GM12878 (cell line): ENCODE measurements around the gene HIVEP3. TPM values are rescaled to one million over a fixed set of nuclear protein-coding genes. Genes with fewer than 3 reads are reported as not detected.

Experiments
- ATAC-seq: fragments of 200-7000 bp; cut with Tn5 transposase; 3 replicates; pipeline ENCODE4 v1.9.1; 2020; ENCODE audit warnings: mild to moderate bottlenecking, moderate library complexity
- BruUV-seq: library from RNA; stranded (reverse); fragments of 400-500 nt; replicated peaks from 2 replicates; lab custom pipeline; 2021; lab: Mats Ljungman, UMichigan
- CTCF ChIA-PET: fragments of 300-600 bp; sonication (Branson Sonifier 250); formaldehyde crosslinking; extraction: SDS; loops from one replicate; lab custom pipeline; 2021; ENCODE audit warnings: inconsistent platforms; lab: Yijun Ruan, JAX
- POLR2A ChIA-PET: fragments of 350-600 bp; formaldehyde crosslinking; extraction: SDS; loops from one replicate; lab custom pipeline; 2021; ENCODE audit warnings: inconsistent platforms; lab: Charles Lee
- RAD21 ChIA-PET: fragments of 300-600 bp; sonication (Branson Sonifier 250); formaldehyde crosslinking; loops from one replicate; lab custom pipeline; 2023; ENCODE audit warnings: antibody characterized with exemption; ENCODE audit not compliant: unreplicated experiment; lab: Charles Lee
- SMC1A ChIA-PET: fragments of 300-600 bp; sonication (Branson Sonifier 250); formaldehyde crosslinking; loops from one replicate; lab custom pipeline; 2023; ENCODE audit not compliant: unreplicated experiment, uncharacterized antibody; lab: Charles Lee
- DNase-seq: peaks from one replicate; pipeline ENCODE4 v3.0.0-alpha.2; 2011; ENCODE audit warnings: low read depth, low spot score
- FAIRE-seq: peaks from 3 replicates; lab custom pipeline; 2011; peaks lifted over from hg19 to GRCh38; lab: Jason Lieb, UNC
- H2AFZ ChIP-seq: 2 replicates; pipeline ENCODE4 v1.6.0; 2011; ENCODE audit warnings: low read depth, low read length, control low read depth; ENCODE audit not compliant: control insufficient read depth
- H3K27ac ChIP-seq: 2 replicates; pipeline ENCODE4 v1.5.1; 2011; ENCODE audit warnings: control low read depth; ENCODE audit not compliant: control insufficient read depth, insufficient read depth
- H3K27me3 ChIP-seq, 2 experiments: replicated peaks in 1 of 2; 2 replicates each; pipeline versions ENCODE4 v1.6.0 to v1.6.1; 2011; ENCODE audit warnings: low read length in 1 of 2; ENCODE audit not compliant: control insufficient read depth in 2 of 2, insufficient read depth in 2 of 2
- H3K36me3 ChIP-seq, 2 experiments: 2 replicates each; pipeline ENCODE4 v1.5.1; 2011; ENCODE audit warnings: low read length in 1 of 2; ENCODE audit not compliant: control insufficient read depth in 2 of 2, insufficient read depth in 2 of 2
- H3K4me1 ChIP-seq: 2 replicates; pipeline ENCODE4 v1.6.1; 2011; ENCODE audit warnings: mild to moderate bottlenecking, low read length, moderate library complexity, mixed read lengths; ENCODE audit not compliant: control insufficient read depth, insufficient read depth
- H3K4me2 ChIP-seq: 2 replicates; pipeline ENCODE4 v1.6.0; 2011; ENCODE audit warnings: control low read depth; ENCODE audit not compliant: control insufficient read depth, insufficient read depth
- H3K4me3 ChIP-seq: fragments of 200-600 bp; sonication (generic); 2 replicates; pipeline ENCODE4 v1.5.1; 2016
- H3K79me2 ChIP-seq: 2 replicates; pipeline ENCODE4 v1.6.0; 2011; ENCODE audit warnings: low read length; ENCODE audit not compliant: control insufficient read depth, insufficient read depth
- H3K9ac ChIP-seq: 2 replicates; pipeline ENCODE4 v1.8.0; 2011; ENCODE audit warnings: low read length, control low read depth, mixed read lengths; ENCODE audit not compliant: control insufficient read depth, insufficient read depth
- H3K9me3 ChIP-seq: replicated peaks from 3 replicates; pipeline ENCODE4 v1.5.1; 2011; ENCODE audit warnings: mild to moderate bottlenecking, low read length; ENCODE audit not compliant: control insufficient read depth, insufficient read depth
- H4K20me1 ChIP-seq: 2 replicates; pipeline ENCODE4 v1.6.0; 2011; ENCODE audit not compliant: control insufficient read depth, insufficient read depth
- BCL11A ChIP-seq: IDR thresholded peaks from 2 replicates; pipeline ENCODE4 v1.6.1; 2011; ENCODE audit warnings: low read depth, low read length
- BRCA1 ChIP-seq: IDR thresholded peaks from 2 replicates; pipeline ENCODE4 v1.6.1; 2011; ENCODE audit warnings: low read depth, low read length, improper control_type of control experiment
- CHD1 ChIP-seq: IDR thresholded peaks from 2 replicates; pipeline ENCODE4 v1.6.1; 2012; ENCODE audit warnings: low read depth, low read length, improper control_type of control experiment
- ESRRA ChIP-seq: IDR thresholded peaks from 2 replicates; pipeline ENCODE4 v1.6.1; 2012; ENCODE audit warnings: mild to moderate bottlenecking, low read length, improper control_type of control experiment
- EZH2 ChIP-seq: IDR thresholded peaks from 2 replicates; pipeline ENCODE4 v1.6.1; 2012; ENCODE audit warnings: low read depth, mild to moderate bottlenecking, control low read depth, inconsistent platforms, low read length, borderline replicate concordance; ENCODE audit not compliant: control insufficient read depth
- FOXM1 ChIP-seq: IDR thresholded peaks from 2 replicates; pipeline ENCODE4 v1.6.1; 2012; ENCODE audit warnings: low read depth, mild to moderate bottlenecking, inconsistent platforms, low read length, moderate library complexity
- HDGF ChIP-seq: fragments of 450-650 bp; IDR thresholded peaks from 2 replicates; pipeline ENCODE4 v1.6.1; 2016; ENCODE audit warnings: antibody characterized with exemption
- IKZF2 ChIP-seq, 2 experiments: fragments of 450-650 bp; IDR thresholded peaks; 2 replicates each; pipeline ENCODE4 v1.6.1; 2017; ENCODE audit warnings: mild to moderate bottlenecking in 2 of 2, moderate library complexity in 2 of 2
- NBN ChIP-seq: fragments of 450-650 bp; IDR thresholded peaks from 2 replicates; pipeline ENCODE4 v1.6.1; 2016
- RAD21 ChIP-seq: IDR thresholded peaks from 2 replicates; pipeline ENCODE4 v1.6.1; 2011; ENCODE audit warnings: mild to moderate bottlenecking, low read depth, low read length, moderate library complexity; ENCODE audit not compliant: insufficient read depth
- RFX5 ChIP-seq: IDR thresholded peaks from 2 replicates; pipeline ENCODE4 v1.6.1; 2011; ENCODE audit warnings: low read depth, low read length, improper control_type of control experiment
- SMAD5 ChIP-seq: IDR thresholded peaks from 2 replicates; pipeline ENCODE4 v1.6.1; 2016; ENCODE audit warnings: antibody characterized with exemption, low read depth
- SPI1 ChIP-seq: IDR thresholded peaks from 2 replicates; pipeline ENCODE4 v1.6.1; 2011; ENCODE audit warnings: low read depth, mild to moderate bottlenecking, low read length, moderate library complexity, borderline replicate concordance; ENCODE audit not compliant: insufficient read depth
- ZSCAN29 ChIP-seq: fragments of 450-650 bp; IDR thresholded peaks from 2 replicates; pipeline ENCODE4 v1.6.1; 2017; ENCODE audit warnings: mild to moderate bottlenecking, moderate library complexity
- WGBS: methylation state at CpG from one replicate; pipeline ENCODE4 v1.1.6; 2016; ENCODE audit warnings: low lambda C conversion rate; ENCODE audit not compliant: insufficient replicate concordance, insufficient coverage; ENCODE audit errors: missing lambda C conversion rate; 5-methylcytosine and 5-hydroxymethylcytosine counted together
- in situ Hi-C: fragments of 300-500 bp; cut with MboI; formaldehyde crosslinking; loops from 9 replicates; pipeline ENCODE4 v1.14.3; 2018; ENCODE audit warnings: mixed read lengths
- intact Hi-C: fragments of 100-400 bp; cut with micrococcal nuclease; formaldehyde crosslinking; loops from one replicate; pipeline ENCODE4 v1.14.2; 2022; ENCODE audit not compliant: unreplicated experiment
- polyA plus RNA-seq, 11 experiments: library from polyadenylated mRNA; depleted of rRNA in 4 of 11; unstranded in 6 of 11; stranded (reverse) in 5 of 11; fragments of >200 nt; fragmentation: Nextera tagmentation in 4 of 11; fragmentation: Illumina TruSeq in 1 of 11; extraction: Ambion mirVana in 4 of 11; extraction: Trizol in 1 of 11; gene quantifications; 1 replicate in 1 of 11; 2 replicates in 10 of 11; pipeline versions ENCODE4 v1.2.1 to v1.2.3, GENCODE V29; 2011 to 2016; ENCODE audit warnings: inconsistent platforms in 2 of 11, missing spikeins in 2 of 11, low read depth in 1 of 11
- total RNA-seq, 4 experiments: library from RNA; depleted of rRNA in 3 of 4; stranded (reverse); fragments of >200 nt in 3 of 4; fragmentation: Illumina TruSeq in 1 of 4; extraction: Trizol in 1 of 4; gene quantifications; 2 replicates each; pipeline versions ENCODE4 v1.2.1 to v1.2.3, GENCODE V29; 2013 to 2021
- TF ChIP-seq, protein P1 (sequence below): IDR thresholded peaks from 2 replicates; pipeline ENCODE4 v1.6.1; 2012; ENCODE audit warnings: low read length, inconsistent platforms

The HIVEP3 gene
- total and polyA plus RNA-seq, 10 of the 15 experiments (the other 5 are each of a cell fraction or from before 2014, with no cell fraction given): 1.8 to 13.6 (median 3.8) TPM

DNA sequence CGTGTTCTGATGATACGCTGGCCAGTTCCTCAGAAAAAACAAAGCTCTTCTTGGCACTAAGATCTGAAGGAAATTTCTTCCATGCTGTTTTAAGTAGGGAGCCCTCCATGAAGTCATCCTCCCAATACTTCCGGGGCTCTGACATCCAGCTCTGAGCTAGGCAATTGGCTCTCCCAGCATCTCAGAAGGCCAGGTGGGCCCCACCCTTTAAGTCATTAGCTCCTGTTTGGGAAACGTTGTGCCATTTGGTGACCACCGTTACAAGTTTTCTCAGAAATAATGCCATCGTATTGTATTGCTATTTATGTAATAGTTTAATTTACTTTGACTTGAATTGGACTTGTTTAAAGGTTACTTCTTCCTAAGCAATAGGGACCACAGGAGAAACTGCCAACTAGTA is 303.9 kb downstream of the HIVEP3 start (continued):
- no peak for TF ChIP-seq FOXM1
- TF ChIP-seq, all 136 proteins: peak for 0

DNA sequence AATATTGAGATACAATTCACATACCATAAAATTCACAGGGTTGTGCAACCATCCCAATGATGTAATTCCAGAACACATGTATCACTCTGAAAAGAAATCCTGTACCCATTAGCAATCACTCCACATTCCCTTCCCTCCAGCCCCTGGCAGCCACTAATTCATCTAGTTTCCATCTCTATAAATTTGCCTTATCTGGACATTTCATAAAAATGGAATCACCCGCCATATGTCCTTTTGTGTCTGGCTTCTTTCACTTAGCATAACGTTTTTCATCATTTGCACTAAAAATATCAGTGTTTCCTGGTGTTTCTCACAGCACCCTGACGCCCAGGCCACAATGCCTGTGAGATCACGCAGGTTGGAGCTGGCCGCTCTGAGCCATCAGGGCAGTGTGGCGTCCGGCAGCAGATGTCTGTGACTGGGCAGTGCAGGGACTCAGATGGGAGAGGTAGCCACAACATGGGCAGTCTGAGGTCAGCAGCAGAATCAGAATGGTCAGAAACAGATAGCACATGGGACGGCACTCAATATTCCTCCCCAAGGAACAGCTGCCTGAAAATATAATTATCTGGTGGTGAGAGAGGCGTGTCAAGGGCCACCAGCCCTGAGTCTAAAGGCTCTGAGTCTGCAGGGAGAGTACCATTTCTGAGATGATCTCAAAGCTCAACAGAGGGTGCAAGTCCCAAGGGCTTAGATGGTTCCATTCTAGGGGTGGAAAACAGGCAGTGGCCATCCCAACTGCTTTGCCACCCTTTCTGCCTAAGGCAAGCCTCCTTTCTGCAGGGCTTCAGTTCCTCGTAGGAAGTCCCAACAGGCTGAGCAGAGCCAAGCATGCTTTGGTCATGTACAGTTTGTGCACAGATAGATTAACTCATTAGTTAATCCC is 304.8 kb downstream of the HIVEP3 start:
- no peaks in the 10 kb centered on the region; a peak in 2 of 4 replicates for H3K36me3 ChIP-seq
- POLR2A ChIA-PET: interaction anchor here (1.2 kb wide), 1 partner anchor 42 kb away, joined by 3 read pairs; no protein-coding TSS in a partner anchor
- no peaks in the 10 kb centered on the region for H4K20me1 ChIP-seq
- ATAC-seq (no peak), DNase-seq (no peak), FAIRE-seq (no peak)
- H3K27me3 ChIP-seq: no peaks in the 10 kb centered on the region
- 68% methylated on average over 10 of the region's 10 CpGs for WGBS
- intact Hi-C loops (no loop called here), in situ Hi-C loops (no loop called here)
- no peak overlapping the region for H3K4me2 ChIP-seq
- no TSS peak for BruUV-seq
- no peak overlapping the region for H2AFZ ChIP-seq
- H3K4me3 ChIP-seq: no peak overlapping the region
- H3K27ac ChIP-seq: no peak overlapping the region
- RAD21 ChIA-PET: interaction anchor here (0.6 to 1.2 kb wide), 4 partner anchors 9 to 103 kb away, joined by 3 read pairs; no protein-coding TSS in a partner anchor
- H3K9ac ChIP-seq: no peak overlapping the region
- SMC1A ChIA-PET: interaction anchor here (0.6 to 1.7 kb wide), 7 partner anchors 9 to 185 kb away, joined by 3 to 11 read pairs (median 3); no protein-coding TSS in a partner anchor
- no peaks in the 10 kb centered on the region for H3K9me3 ChIP-seq
- CTCF ChIA-PET: interaction anchor here (1.0 to 1.3 kb wide), 2 partner anchors 45 to 47 kb away, joined by 3 read pairs; no protein-coding TSS in a partner anchor
- no peaks in the 10 kb centered on the region for H3K4me1 ChIP-seq
- TF ChIP-seq BRCA1 (no peak), SPI1 (no peak), BCL11A (no peak), IKZF2 (IDR thresholded peaks at IDR 0.05) (no peak), SMAD5 (no peak), CHD1 (no peak), EZH2 (no peak), ESRRA (no peak), HDGF (no peak), RFX5 (no peak), RAD21 (no peak), NBN (no peak), ZSCAN29 (no peak)
- TF ChIP-seq, protein P1, sequence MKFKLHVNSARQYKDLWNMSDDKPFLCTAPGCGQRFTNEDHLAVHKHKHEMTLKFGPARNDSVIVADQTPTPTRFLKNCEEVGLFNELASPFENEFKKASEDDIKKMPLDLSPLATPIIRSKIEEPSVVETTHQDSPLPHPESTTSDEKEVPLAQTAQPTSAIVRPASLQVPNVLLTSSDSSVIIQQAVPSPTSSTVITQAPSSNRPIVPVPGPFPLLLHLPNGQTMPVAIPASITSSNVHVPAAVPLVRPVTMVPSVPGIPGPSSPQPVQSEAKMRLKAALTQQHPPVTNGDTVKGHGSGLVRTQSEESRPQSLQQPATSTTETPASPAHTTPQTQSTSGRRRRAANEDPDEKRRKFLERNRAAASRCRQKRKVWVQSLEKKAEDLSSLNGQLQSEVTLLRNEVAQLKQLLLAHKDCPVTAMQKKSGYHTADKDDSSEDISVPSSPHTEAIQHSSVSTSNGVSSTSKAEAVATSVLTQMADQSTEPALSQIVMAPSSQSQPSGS: no peak
- H3K79me2 ChIP-seq: no peaks in the 10 kb centered on the region
